Liver (tissue), 2 donors: ENCODE results near the gene SLCO1A2.

Experiments
- CTCF ChIP-seq: fragments of 150-350 bp; IDR thresholded peaks from 2 replicates; pipeline ENCODE4 v1.5.1; 2017; ENCODE audit warnings: improper control_type of control experiment, low read depth, low read length; ENCODE audit not compliant: missing input control
- YY1 ChIP-seq: IDR thresholded peaks from 2 replicates; pipeline ENCODE4 v1.6.1; 2016; ENCODE audit warnings: antibody characterized with exemption, mild to moderate bottlenecking
- ZBTB33 ChIP-seq: IDR thresholded peaks from 2 replicates; pipeline ENCODE4 v1.6.1; 2016; ENCODE audit warnings: antibody characterized with exemption
- donor health status: healthy.

GRCh38 chr12:21221072-21221471 is 113.6 kb downstream of the SLCO1A2 start:
- no peak for TF ChIP-seq YY1
- TF ChIP-seq CTCF: no peak
- no peak for TF ChIP-seq ZBTB33
